Osteocyte (in vitro differentiated cells): ENCODE data around the gene PLIN3. TPM values are rescaled to one million over a fixed set of nuclear protein-coding genes. Genes with fewer than 3 reads are reported as not detected.

Experiments used
- DNase-seq: peaks from one replicate; pipeline ENCODE4 v3.0.0; 2021; ENCODE audit warnings: mixed read lengths; ENCODE audit not compliant: unreplicated experiment; ENCODE audit errors: extremely low spot score
- H3K27ac Mint-ChIP-seq: one replicate; pipeline ENCODE4 v1.8.0; 2021; ENCODE audit warnings: mild to moderate bottlenecking, mixed read lengths; ENCODE audit not compliant: unreplicated experiment
- H3K27me3 Mint-ChIP-seq: one replicate; pipeline ENCODE4 v1.8.0; 2021; ENCODE audit warnings: mixed read lengths; ENCODE audit not compliant: unreplicated experiment
- H3K36me3 Mint-ChIP-seq: one replicate; pipeline ENCODE4 v1.8.0; 2021; ENCODE audit warnings: mixed read lengths; ENCODE audit not compliant: unreplicated experiment
- H3K4me1 Mint-ChIP-seq: one replicate; pipeline ENCODE4 v1.8.0; 2021; ENCODE audit warnings: mixed read lengths; ENCODE audit not compliant: unreplicated experiment
- H3K4me3 Mint-ChIP-seq: one replicate; pipeline ENCODE4 v1.8.0; 2021; ENCODE audit warnings: mild to moderate bottlenecking, moderate library complexity, mixed read lengths; ENCODE audit not compliant: unreplicated experiment
- H3K9me3 Mint-ChIP-seq: one replicate; pipeline ENCODE4 v1.8.0; 2021; ENCODE audit warnings: mixed read lengths; ENCODE audit not compliant: unreplicated experiment
- CTCF ChIP-seq: fragments of 200-600 bp; sonication (generic); IDR thresholded peaks from 2 replicates; pipeline ENCODE4 v1.5.0; 2021; ENCODE audit warnings: antibody characterized with exemption, mild to moderate bottlenecking, moderate library complexity
- total RNA-seq: library from RNA; stranded (reverse); gene quantifications from 2 replicates; pipeline ENCODE4 v1.2.1, GENCODE V29; 2021

Gene PLIN3
- total RNA-seq, 1 donor from 2014 or later: 77.8 TPM

- Mint-ChIP-seq H3K4me1 (peaks cover 26% of the 10 kb centered on the region), H3K9me3 (no peaks in the 10 kb centered on the region), H3K27me3 (no peaks in the 10 kb centered on the region), H3K27ac (peak overlapping the region; percentile 77), H3K4me3 (peak overlapping the region; percentile 73), H3K36me3 (peaks cover 4% of the 10 kb centered on the region)
- TF ChIP-seq CTCF: no peak
- peak; percentile 92 for DNase-seq
These were observed 51.9 kb downstream of the PLIN3 start for GRCh38 chr19:4815426-4816201.

GRCh38 chr19:4814625-4815425, 52.6 kb downstream of the PLIN3 start:
- Mint-ChIP-seq H3K4me1 (peaks cover 26% of the 10 kb centered on the region), H3K4me3 (peak overlapping the region; percentile 73), H3K36me3 (peaks cover 4% of the 10 kb centered on the region), H3K27me3 (no peaks in the 10 kb centered on the region), H3K27ac (peak overlapping the region; percentile 77), H3K9me3 (no peaks in the 10 kb centered on the region)
- TF ChIP-seq CTCF: no peak
- no peak for DNase-seq

- no peaks in the 10 kb centered on the region for H3K9me3 Mint-ChIP-seq
- no peaks in the 10 kb centered on the region for H3K36me3 Mint-ChIP-seq
- DNase-seq: peak; percentile 95
- no peaks in the 10 kb centered on the region for H3K27me3 Mint-ChIP-seq
- peak overlapping the region; percentile 99 for H3K27ac Mint-ChIP-seq
- TF ChIP-seq CTCF: peak; percentile 80
- peaks cover 30% of the 10 kb centered on the region for H3K4me1 Mint-ChIP-seq
- H3K4me3 Mint-ChIP-seq: peak overlapping the region; percentile 32
These were observed 55.9 kb downstream of the PLIN3 start for GRCh38 chr19:4811328-4812131.

GRCh38 chr19:4807188-4807587, 60.3 kb downstream of the PLIN3 start:
- no peaks in the 10 kb centered on the region for H3K9me3 Mint-ChIP-seq
- H3K27me3 Mint-ChIP-seq: no peaks in the 10 kb centered on the region
- no peak overlapping the region for H3K27ac Mint-ChIP-seq
- H3K4me3 Mint-ChIP-seq: no peak overlapping the region
- DNase-seq: no peak
- H3K4me1 Mint-ChIP-seq: peaks cover 8% of the 10 kb centered on the region
- H3K36me3 Mint-ChIP-seq: no peaks in the 10 kb centered on the region
- TF ChIP-seq CTCF: no peak
